Tibial nerve (tissue), 4 donors: ENCODE measurements around the gene RAC2. TPM values are rescaled to one million over a fixed set of nuclear protein-coding genes. Genes with fewer than 3 reads are reported as not detected.

Experiments
- DNase-seq, 2 donors: peaks; one replicate each; pipeline ENCODE4 v3.0.0-alpha.2; 2019; ENCODE audit warnings: low spot score in 2 of 2
- H3K27ac ChIP-seq, 4 donors: fragments of 200-600 bp; sonication (generic) in 3 of 4; one replicate each; pipeline ENCODE4 v1.5.1; 2017 to 2019; ENCODE audit warnings: mild to moderate bottlenecking in 1 of 4
- H3K27me3 ChIP-seq, 2 donors: fragments of 200-600 bp; sonication (generic) in 1 of 2; one replicate each; pipeline versions ENCODE4 v1.5.1 to v1.6.0; 2017 to 2019
- H3K36me3 ChIP-seq, 3 donors: fragments of 200-600 bp; sonication (generic); one replicate each; pipeline ENCODE4 v1.5.1; 2018 to 2019
- H3K4me1 ChIP-seq, 4 donors: fragments of 200-600 bp; sonication (generic) in 3 of 4; one replicate each; pipeline ENCODE4 v1.5.1; 2017 to 2019
- H3K4me3 ChIP-seq, 4 donors: fragments of 200-600 bp; sonication (generic) in 3 of 4; one replicate each; pipeline ENCODE4 v1.5.1; 2017 to 2019; ENCODE audit warnings: mild to moderate bottlenecking in 1 of 4, moderate library complexity in 1 of 4
- H3K9me3 ChIP-seq, 4 donors: fragments of 200-600 bp; sonication (generic) in 3 of 4; one replicate each; pipeline ENCODE4 v1.5.1; 2017 to 2019
- EP300 ChIP-seq, 2 donors: sonication (generic); formaldehyde crosslinking; IDR thresholded peaks; one replicate each; pipeline ENCODE4 v1.6.1; 2017; ENCODE audit warnings: antibody characterized with exemption in 2 of 2, mild to moderate bottlenecking in 1 of 2
- POLR2A ChIP-seq, 2 donors: fragments of 450-650 bp; IDR thresholded peaks; one replicate each; pipeline ENCODE4 v1.6.1; 2017; ENCODE audit warnings: antibody characterized with exemption in 2 of 2, mild to moderate bottlenecking in 2 of 2, moderate library complexity in 2 of 2
- WGBS, 2 donors: methylation state at CpG; one replicate each; pipeline ENCODE4 v1.1.5; 2018; 5-methylcytosine and 5-hydroxymethylcytosine counted together
- total RNA-seq, 4 donors: library from RNA; depleted of rRNA; stranded (reverse); fragments of >200 nt; gene quantifications; one replicate each; pipeline ENCODE4 v1.1.0, GENCODE V29; 2016
- TF ChIP-seq, protein P1 (sequence below), 5 experiments: fragments of 200-600 bp in 3 of 5; fragments of 450-650 bp in 2 of 5; sonication (generic) in 3 of 5; IDR thresholded peaks; one replicate each; pipeline ENCODE4 v1.5.1; 2016 to 2019; ENCODE audit warnings: antibody characterized with exemption in 5 of 5, mild to moderate bottlenecking in 3 of 5, moderate library complexity in 2 of 5

Gene RAC2
- total RNA-seq, 4 donors from 2014 or later, result 6.3 to 18.6 (median 7.8) TPM

DNA sequence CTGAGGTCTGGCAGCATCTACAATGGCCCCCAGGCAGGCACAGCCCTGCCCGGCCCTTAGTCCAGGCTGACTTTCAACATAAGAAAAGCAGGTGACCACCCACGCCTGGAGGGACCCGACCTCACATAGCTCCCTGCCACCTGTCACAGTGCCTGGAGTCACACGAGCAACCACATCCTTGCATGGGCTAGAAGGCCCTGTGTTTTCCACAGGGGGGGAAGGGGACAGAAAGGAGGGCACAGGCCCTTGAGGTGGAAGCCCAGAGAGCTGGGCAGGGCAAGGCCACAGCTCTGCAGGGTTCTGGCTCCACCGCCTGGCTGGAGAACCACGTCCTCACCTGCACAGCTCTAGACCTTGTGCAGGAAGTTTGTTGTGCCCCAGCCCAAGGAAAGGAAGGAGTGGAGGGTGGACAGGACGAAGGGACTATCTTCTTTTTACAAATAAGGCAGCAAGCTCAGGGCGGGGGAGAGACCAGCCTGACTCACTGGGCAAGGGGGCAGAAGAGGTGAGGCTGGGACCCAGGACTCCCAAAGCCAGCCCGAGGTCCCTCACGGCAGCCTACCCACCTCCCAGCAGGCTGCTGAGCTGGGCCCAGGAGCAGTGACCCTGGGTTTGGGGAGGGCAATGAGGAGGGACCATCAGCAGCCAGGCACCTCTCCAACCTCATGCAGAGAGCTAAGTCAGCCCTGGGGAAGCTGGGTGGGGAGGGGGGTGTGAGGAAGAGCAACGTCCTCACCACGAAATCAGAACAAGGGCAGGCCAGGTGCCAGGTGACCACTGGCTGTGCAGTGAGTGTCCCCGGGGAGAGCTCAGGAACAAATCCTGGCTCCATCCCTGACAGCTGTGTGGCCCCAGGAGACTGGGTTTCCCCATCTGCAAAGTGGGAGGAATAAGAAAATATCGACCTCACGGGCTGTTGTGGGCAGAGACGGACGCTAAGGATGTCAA, 60.4 kb downstream of the RAC2 start:
- Histone ChIP-seq H3K4me1 (peaks cover 0 to 48% (median 25%) of the 10 kb centered on the region in 4 donors), H3K9me3 (no peaks in the 10 kb centered on the region), H3K27ac (no peak overlapping the region), H3K36me3 (peaks cover 0 to 38% (median 0%) of the 10 kb centered on the region in 3 donors), H3K27me3 (no peaks in the 10 kb centered on the region), H3K4me3 (no peak overlapping the region)
- WGBS, 2 donors, result 76 to 78% methylated on average over 15 to 17 of the region's 17 CpGs
- no peak for DNase-seq
- TF ChIP-seq, protein P1, sequence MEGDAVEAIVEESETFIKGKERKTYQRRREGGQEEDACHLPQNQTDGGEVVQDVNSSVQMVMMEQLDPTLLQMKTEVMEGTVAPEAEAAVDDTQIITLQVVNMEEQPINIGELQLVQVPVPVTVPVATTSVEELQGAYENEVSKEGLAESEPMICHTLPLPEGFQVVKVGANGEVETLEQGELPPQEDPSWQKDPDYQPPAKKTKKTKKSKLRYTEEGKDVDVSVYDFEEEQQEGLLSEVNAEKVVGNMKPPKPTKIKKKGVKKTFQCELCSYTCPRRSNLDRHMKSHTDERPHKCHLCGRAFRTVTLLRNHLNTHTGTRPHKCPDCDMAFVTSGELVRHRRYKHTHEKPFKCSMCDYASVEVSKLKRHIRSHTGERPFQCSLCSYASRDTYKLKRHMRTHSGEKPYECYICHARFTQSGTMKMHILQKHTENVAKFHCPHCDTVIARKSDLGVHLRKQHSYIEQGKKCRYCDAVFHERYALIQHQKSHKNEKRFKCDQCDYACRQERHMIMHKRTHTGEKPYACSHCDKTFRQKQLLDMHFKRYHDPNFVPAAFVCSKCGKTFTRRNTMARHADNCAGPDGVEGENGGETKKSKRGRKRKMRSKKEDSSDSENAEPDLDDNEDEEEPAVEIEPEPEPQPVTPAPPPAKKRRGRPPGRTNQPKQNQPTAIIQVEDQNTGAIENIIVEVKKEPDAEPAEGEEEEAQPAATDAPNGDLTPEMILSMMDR (IDR thresholded peaks at IDR 0.05), result no peak
- TF ChIP-seq POLR2A (IDR thresholded peaks at IDR 0.05), result no peak
- no peak for TF ChIP-seq EP300 (IDR thresholded peaks at IDR 0.05)

DNA sequence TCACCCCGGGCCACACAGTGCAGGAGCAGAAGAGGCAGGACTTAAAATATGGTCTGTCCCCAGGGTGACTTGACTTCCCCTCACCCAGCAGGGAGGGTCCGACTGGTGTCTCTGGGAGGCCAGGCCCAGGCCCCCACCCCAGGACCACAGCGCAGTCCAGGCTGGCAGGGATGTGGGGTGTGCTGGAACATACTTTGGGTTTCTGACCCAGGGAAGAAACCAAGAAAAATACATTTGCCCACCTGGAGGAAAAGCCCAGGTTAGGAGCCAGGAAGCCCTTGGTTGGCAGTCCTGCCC, 61.2 kb downstream of the RAC2 start:
- H3K27me3 ChIP-seq, result no peaks in the 10 kb centered on the region
- H3K36me3 ChIP-seq, result peaks cover 0 to 38% (median 0%) of the 10 kb centered on the region in 3 donors
- no peaks in the 10 kb centered on the region for H3K9me3 ChIP-seq
- DNase-seq, result no peak
- H3K4me3 ChIP-seq, result no peak overlapping the region
- no peak overlapping the region for H3K27ac ChIP-seq
- WGBS, 2 donors, result 51 to 100% methylated on average over 3 of the region's 3 CpGs
- no peak for TF ChIP-seq POLR2A (IDR thresholded peaks at IDR 0.05)
- no peak for TF ChIP-seq EP300 (IDR thresholded peaks at IDR 0.05)
- TF ChIP-seq, protein P1 (IDR thresholded peaks at IDR 0.05), result no peak
- peaks cover 0 to 48% (median 25%) of the 10 kb centered on the region in 4 donors for H3K4me1 ChIP-seq

DNA sequence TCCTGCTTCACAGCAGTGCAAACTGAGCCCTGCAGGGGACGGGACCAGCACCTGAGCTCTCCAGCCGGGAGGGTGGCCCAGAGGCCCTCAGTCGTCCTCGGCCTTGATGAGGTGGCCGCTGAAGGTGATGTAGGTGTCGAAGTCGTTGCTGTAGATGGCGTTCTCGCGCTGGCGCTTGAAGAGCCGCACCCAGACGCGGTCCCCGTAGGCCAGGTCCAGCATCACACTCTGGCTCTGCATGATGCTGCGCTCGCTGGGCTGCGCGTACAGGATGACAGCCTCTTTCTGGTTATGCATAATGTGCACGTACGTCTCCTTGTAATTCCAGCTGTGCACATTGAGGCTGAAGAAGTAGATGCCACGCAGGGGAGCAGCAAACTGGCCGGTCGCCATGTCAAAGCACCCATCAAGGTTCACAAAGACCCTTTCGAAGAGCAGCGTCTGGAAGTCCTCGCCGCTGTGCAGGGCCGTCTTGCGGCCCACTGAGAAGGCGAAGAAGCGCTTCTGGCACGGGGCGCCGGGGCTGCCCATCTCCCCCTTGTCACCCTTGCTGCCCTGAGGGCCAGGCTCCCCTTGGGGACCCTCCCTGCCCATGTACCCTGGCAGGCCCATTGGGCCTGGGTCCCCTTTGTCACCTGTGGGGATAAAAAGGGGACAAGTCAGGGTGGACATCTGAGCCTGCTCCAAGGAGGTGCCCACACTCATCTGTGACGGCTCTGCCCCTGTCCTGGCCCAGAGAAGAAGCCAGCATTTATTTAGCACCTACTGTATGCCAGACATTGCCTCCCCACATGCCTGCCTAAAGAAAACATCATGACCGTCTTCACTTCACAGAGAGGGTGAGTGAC, 61.7 kb downstream of the RAC2 start:
- Histone ChIP-seq H3K27ac (no peak overlapping the region), H3K36me3 (peaks cover 0 to 38% (median 0%) of the 10 kb centered on the region in 3 donors), H3K4me1 (peaks cover 0 to 48% (median 20%) of the 10 kb centered on the region in 4 donors), H3K4me3 (no peak overlapping the region), H3K27me3 (no peaks in the 10 kb centered on the region), H3K9me3 (no peaks in the 10 kb centered on the region)
- TF ChIP-seq EP300 (IDR thresholded peaks at IDR 0.05), result no peak
- TF ChIP-seq POLR2A (IDR thresholded peaks at IDR 0.05), result no peak
- TF ChIP-seq, protein P1 (IDR thresholded peaks at IDR 0.05), result no peak
- DNase-seq, result no peak
- 81 to 85% methylated on average over 36 to 37 of the region's 37 CpGs for WGBS, 2 donors

DNA sequence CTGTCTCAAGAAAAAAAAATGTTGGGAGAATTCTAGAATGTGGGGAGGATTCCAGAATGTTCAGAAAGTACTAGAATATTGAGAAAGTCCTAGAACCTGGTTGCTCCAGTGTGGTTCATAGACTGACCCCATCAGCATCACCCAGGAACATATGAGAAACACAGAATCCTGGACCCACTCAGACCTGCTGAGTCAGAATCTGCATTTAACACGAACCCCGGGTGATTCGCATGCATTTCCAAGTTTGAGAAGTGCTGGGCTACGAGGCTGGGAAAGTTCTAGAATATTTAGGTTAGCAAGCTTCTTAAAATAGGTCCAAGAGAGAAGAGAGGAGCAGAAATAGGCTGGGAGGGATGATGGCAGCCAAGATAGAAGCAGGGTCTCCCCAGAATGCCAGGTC, 62.4 kb downstream of the RAC2 start:
- Histone ChIP-seq H3K27ac (no peak overlapping the region), H3K4me3 (no peak overlapping the region), H3K36me3 (peaks cover 0 to 38% (median 0%) of the 10 kb centered on the region in 3 donors), H3K27me3 (no peaks in the 10 kb centered on the region), H3K4me1 (peaks cover 0 to 48% (median 18%) of the 10 kb centered on the region in 4 donors), H3K9me3 (no peaks in the 10 kb centered on the region)
- no peak for DNase-seq
- TF ChIP-seq, protein P1 (IDR thresholded peaks at IDR 0.05), result no peak
- TF ChIP-seq POLR2A (IDR thresholded peaks at IDR 0.05), result no peak
- no peak for TF ChIP-seq EP300 (IDR thresholded peaks at IDR 0.05)
- 71% methylated on average over 4 of the region's 4 CpGs for WGBS, 2 donors
